Measurements from ENCODE around the gene AP5Z1.

GRCh38 chr7:4833176-4833575 lies 57.8 kb downstream of the AP5Z1 start:
- TF ChIP-seq CTCF (IDR thresholded peaks at IDR 0.05) (no peak), ZFX (IDR thresholded peaks at IDR 0.05; ENCODE audit: borderline replicate concordance) (no peak)
